Subcutaneous adipose tissue (tissue), 4 donors: ENCODE data around the gene ISCA1. TPM values are rescaled to one million over a fixed set of nuclear protein-coding genes. Genes with fewer than 3 reads are reported as not detected.

Source experiments
- CTCF ChIP-seq: fragments of 450-650 bp; IDR thresholded peaks from one replicate; pipeline ENCODE4 v1.5.1; 2016; ENCODE audit warnings: low read depth, mild to moderate bottlenecking, control low read depth, antibody characterized with exemption, moderate library complexity
- total RNA-seq, 4 donors: library from RNA; depleted of rRNA; stranded (reverse); fragments of >200 nt; gene quantifications; one replicate each; pipeline ENCODE4 v1.1.0, GENCODE V29; 2016

The ISCA1 gene
- total RNA-seq, 4 donors from 2014 or later, result 38.9 to 96.7 (median 39.8) TPM

GRCh38 chr9:86322973-86323644, 40.8 kb upstream of the ISCA1 start:
- TF ChIP-seq CTCF, result no peak

- TF ChIP-seq CTCF, result no peak
Measured at GRCh38 chr9:86321373-86321772, 39.0 kb upstream of the ISCA1 start.

GRCh38 chr9:86318187-86318586, 35.8 kb upstream of the ISCA1 start:
- no peak for TF ChIP-seq CTCF

- no peak for TF ChIP-seq CTCF
Measured at GRCh38 chr9:86315078-86315477, 32.7 kb upstream of the ISCA1 start.

- no peak for TF ChIP-seq CTCF
Measured at GRCh38 chr9:86308687-86309086, 26.3 kb upstream of the ISCA1 start.

- TF ChIP-seq CTCF, result no peak
Measured at GRCh38 chr9:86304236-86304730, 21.9 kb upstream of the ISCA1 start.

GRCh38 chr9:86303316-86303975, 21.1 kb upstream of the ISCA1 start:
- no peak for TF ChIP-seq CTCF
